Retina (tissue), 1 donor: ENCODE results near the gene KHSRP.
A peak's percentile ranks its signal among the peaks of the same experiment; 100 is the strongest.
"Not testable (repeated sequence)": the region's sequence is repeated elsewhere in the genome, so short reads cannot be mapped to it uniquely, and the experiment has no call there.

Experiments
- DNase-seq: peaks from one replicate; pipeline ENCODE4 v3.0.0-alpha.2; 2016

The KHSRP gene

DNA sequence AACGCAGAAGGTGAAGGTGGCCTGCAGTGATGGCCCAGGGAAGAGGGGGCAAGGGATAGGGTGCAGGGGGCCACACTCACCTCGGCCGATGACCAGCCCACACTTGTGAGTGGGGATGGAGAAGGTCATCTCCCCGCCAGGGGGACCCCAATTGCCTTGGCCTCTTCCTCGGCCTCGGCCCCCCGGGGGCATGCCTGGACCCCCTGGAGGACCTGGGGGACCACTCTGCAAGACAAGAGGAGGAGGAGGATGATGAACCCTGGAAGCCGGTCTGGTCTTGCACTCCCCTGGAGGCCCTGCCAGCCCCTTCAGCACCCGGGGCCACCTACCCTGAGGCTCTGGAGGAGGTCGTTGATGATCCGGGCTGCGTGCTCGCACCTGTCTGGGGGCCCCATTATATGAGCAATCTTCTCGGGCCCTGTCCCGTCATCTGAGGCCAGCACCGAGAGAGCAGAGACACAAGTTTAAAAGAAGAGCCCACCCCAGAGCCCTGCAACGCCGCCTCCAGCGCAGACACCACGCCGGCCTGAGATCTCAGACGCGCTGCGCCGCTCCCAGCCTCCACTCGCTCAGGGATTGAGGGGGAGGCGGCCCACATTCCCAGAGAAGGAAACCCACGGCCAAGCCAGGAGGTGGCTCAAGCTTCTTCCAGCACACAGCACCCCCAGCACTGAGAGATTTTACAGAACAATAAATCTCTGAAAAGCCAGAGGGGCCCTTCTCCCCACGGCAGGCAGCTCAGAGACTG lies 7.8 kb downstream of the KHSRP start:
- DNase-seq, result no peak

DNA sequence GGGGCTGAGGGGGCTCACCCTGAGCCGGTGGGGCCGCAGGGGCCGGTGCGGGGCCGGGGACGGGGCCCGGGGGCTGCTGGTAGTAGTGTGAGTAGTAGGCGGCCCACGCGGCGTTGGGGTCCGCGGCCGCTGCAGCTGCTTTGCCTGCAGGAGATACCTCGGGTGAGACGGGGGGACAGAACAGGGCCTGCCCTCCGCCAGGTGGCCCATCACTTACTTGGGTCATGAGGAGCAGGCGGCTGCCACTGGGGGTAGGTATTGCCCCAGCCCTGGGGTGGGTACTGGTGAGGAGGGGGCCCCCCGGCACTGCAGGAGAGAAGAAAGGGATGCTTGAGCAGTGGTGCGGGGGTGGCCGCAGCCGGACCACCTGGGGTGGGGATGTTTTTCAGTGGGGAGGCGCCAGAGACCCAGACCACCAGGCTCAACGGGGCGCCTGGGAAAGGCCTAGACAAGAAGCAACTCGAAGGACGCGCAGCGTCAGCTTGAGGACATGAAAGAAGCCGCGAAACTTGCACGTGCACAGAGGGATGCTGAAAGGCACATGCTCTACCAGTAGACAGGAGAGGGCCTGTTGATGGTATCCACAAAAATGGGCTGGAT lies 8.9 kb downstream of the KHSRP start:
- DNase-seq, result no peak

DNA sequence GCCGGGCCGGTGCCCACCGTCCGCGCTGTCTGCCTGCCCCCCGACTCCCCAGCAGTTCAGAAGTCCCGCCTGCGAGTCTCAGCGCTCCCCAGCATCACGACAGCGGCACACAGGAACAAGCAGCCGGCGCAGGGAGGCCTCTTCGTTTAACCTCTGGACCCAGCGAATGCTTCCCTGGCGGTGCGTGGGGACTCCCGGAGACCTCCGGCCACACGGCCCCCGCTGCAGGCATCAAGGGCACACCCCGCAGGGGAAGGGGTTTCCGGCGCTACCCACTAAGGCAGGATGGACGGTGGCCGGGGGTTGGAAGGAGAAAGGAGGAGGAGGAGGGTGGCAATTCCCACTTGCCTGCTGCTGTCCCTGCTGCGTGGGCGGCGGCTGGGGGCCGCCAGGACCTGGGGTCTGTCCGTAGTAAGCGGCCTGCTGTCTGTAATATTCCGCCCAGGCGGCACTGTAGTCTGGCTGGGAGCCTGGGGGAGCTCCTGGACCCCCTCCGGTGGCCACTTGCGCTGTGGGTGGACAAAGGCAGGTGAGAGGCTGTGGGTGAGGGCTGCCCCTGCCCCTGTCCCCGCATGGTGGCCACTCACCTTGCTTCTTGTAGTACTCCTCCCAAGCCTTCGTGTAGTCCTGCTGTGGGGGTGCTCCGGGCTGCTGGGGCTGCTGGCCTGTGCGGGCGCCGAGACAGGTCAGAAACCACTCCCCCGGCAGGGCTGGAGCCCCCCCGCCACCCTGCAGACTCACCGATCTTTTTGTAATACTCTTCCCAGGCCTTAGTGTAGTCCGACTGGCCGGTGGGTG lies 9.6 kb downstream of the KHSRP start:
- no peak for DNase-seq

DNA sequence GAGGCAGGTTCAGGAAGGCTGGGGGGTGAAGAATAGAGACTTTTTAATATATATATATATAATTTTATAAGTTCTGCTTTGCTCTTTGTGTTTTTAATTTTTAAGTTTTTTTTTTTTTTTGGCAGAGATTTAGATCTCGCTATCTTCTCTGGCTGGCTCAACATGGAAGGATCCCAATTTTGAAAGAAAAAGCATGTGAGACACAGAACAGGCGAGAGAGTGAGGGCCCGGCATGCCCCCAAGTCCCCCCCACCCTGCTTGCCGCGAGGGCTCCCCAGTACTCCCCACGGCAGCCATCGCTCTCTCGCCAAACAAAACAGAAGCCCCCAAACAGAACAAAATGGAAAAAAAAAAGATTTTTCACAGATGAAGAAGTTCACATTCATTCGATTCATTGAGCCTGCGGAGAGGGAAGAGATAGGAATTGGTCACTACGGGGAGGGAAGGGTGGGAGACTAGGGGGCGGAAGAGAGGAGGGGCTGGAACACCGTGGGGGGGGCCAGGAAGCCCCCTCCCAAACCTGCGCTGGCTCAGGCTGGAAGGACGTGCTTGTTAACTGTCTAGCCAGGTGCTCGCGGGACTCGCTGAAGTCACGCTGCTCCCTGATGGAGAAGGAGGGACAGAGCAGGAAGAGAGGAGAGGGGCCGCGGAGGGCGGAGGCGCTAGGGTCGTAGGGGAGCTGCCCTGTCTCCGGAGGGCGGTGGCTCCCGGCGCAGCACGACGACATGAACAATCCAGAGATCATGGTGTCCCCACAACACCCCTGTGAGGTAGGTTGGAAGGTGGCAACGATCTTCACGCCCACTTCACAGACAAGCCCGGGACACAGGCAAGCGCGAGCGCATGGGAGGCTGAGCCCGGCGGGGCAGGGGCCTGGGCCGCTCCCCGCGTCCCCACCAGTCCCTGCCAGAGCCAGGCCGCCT lies 10.6 kb downstream of the KHSRP start:
- no peak for DNase-seq

DNA sequence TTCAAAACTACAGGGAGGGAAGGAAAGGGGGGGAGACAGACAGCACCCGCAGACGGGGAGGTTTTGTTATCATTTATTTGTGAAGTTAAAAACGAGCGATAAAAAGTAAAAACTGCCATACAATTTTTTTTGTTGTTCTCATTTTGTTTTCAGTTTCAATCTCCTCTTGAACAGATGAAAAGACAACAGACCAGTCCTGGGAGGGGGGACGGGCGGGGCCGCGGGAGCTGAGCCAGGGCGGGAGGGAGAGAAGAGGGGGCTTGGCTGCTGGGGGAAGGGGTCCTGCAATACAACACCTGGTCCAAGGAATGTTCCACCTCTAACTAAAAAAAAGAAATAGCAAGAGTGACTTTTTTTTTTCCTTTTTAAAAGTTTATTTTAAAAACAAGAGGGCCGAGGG lies 11.3 kb downstream of the KHSRP start:
- no peak for DNase-seq

DNA sequence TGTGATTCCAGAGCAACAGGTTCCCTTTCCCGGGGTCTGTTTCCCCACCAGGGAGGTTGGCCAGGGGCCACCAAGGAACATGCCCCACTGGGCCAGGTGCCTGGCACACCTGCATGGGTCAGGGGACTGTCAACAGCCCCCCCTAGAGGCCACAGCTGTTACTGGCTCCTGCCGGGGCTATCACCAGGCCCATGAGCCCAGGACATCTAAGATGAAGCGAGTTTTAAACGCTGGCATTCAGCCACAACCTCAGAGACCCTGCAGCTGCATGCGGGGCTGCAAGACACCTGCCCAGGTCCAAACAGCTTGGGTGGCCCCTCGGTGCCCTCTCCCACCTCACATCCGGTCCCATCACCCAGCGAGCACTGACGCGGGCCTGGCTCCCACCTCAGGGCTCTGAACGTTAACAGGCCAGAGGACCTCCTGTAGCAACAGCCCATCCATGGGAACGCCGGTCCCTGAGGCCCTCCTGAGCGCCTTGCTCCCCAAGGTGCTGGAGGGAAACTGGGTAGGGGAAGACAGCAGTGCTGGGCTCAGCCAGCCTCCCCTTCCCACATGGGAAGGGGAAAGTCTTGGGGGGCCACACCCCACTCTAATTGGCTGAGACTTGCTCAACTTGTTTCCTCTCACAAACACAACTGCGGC lies 12.0 kb downstream of the KHSRP start:
- DNase-seq, result peak; percentile 52

DNA sequence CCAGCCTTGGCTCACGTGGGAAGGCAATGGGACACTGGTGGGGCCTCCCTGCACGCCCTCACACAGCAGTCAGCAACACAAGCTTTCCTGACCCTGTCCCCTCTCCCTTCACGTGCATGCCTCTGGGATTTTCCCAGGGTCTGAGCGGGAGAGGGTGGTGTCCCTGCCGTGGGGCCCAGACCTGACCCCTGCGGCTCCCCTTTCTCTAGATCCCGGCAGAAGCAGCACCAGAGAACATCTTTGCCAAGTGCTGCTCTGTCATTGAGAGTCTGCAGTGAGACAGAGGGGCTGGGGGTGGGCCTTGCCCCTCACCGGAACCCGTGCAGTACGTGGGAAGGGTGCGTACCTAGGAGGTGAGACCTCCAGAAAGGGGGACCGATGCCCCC lies 12.6 kb downstream of the KHSRP start:
- DNase-seq, result no peak

DNA sequence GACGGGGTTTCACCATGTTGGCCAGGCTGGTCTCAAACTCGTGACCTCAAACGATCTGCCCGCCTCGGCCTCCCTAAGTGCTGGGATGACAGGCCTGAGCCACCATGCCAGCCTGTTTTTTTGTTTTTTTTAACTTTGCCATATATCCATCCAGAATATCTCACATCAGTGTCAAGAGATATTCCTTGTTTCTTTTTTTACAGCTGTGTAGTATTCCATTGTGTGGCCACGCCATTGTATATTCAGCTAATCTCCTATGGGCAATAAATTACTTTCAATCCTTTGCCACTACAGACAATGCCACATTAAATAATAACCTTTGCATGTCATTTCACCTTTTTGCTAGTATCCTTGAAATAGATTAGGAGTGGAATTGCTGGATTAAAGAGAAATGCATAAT lies 15.3 kb downstream of the KHSRP start:
- no peak for DNase-seq

DNA sequence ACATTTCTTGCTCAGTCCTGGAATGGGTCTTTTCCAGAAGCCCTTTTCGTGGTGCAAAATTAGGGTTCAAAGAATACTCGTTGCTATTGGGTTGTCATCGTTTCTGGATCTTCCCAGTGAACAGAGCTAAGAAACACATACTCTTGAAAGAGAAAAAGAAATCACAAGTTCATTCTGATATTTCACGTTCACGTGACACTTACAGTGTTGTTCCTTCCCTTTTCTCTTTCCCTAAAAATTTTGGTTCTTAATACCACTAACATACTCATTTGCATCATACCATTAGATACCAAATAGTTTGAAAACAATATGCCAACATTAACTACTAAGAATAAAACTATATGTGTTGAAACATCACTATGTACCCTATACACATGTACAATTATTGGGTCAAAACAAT lies 18.2 kb downstream of the KHSRP start:
- no peak for DNase-seq

DNA sequence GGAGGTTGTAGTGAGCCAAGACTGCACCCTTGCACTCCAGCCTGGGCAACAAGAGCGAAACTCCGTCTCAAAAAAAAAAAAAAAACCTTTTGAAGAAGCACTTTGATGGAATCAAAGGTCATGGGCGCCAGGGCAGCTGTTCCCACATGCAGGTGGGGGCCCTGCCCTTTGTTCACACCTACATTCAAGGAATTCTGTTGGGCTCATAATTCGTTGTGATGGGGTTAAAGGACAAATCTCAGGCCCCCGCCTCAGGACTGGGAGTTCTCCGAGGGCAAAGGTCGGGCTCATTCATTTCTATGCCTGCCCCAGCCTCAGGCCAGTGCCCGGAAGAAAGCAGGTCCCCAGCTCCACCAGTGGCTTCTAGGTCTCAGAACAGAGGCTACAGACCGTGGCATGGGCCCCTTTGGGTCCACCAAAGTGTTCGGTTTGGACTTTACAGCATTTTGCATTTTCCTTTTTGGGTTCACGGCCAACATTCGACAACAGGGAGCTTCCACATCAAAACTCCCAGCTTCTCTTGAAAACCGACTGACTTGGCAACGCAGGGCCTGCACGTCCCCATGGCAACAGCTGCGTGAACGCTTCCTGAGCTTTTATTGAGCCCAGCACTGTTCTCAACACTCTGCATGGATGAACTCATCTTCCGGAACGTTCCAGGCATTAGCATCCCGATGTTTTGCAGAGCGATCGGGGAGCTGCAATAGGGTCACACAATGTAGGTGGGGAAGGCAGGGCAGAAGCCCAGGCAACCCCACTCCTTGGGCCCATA lies 21.6 kb downstream of the KHSRP start:
- DNase-seq, result peak; percentile 87

DNA sequence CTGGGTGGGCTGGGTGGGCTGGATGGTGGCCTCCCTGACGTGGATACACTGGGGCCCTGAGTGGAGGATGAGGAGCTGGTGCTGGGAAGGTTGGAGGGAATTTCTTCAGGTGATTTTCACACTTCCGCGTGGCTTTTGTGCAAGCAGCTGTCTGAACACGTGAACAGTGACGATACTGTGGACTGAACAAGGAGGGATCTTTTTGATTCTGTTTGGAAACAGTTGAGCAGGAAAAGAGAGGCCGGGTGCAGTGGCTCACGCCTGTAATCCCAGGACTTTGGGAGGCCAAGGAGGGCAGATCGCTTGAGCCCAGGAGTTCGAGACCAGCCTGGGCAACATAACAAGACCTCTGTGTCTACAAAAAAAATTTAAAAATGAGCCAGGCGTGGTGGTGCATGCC lies 22.6 kb downstream of the KHSRP start:
- no peak for DNase-seq

DNA sequence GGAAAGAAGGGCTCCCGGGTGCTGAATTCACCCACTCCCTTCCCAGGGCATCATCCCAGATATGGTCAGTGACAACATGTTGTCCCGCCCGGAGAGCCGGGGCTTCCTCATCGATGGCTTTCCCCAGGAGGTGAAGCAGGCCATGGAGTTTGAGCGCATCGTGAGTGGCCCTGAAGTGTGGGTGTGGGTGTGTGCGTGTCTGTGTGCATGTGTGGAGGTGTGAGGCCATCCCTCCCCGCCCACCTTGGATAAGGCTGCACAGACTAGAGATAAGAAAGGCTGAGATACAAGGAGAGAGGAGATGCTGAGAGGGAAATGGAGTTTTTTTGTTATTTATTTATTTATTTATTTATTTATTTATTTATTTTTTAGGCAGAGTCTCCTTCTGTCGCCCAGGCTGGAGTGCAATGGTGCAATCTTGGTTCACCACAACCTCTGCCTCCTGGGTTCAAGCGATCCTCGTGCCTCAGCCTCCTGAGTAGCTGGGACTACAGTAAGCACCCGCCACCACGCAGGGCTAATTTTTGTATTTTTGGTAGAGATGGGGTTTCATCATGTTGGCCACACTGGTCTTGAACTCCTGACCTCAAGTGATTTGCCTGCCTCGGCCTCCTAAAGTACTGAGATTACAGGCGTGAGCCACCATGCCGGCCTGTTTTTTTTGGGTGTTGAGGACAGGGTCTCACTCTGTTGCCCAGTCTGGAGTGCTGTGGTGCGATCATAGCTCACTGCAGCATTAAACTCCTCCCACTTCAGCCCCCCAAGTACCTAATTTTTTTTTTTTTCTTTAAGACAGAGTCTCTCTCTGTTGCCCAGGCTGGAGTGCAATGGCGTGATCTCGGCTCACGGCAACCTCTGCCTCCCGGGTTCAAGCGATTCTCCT lies 24.3 kb downstream of the KHSRP start:
- not testable (repeated sequence) for DNase-seq

DNA sequence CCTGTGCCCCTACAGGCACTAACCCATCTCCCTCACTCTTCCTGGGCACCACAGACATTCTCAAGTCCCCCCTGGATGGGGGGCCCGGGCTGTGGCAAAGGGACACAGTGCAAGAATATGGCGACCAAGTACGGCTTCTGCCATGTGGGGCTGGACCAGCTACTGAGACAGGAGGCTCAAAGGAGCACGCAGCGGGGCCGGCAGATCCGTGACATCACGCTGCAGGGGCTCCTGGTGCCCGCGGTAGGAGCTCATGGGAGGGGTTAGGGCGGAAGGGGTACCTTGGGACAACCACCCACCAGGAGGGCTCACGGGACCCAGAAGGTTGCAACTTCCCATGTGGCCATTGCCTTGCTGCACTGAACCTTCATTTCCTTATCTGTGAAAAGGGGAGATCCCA lies 28.3 kb downstream of the KHSRP start:
- DNase-seq, result no peak

DNA sequence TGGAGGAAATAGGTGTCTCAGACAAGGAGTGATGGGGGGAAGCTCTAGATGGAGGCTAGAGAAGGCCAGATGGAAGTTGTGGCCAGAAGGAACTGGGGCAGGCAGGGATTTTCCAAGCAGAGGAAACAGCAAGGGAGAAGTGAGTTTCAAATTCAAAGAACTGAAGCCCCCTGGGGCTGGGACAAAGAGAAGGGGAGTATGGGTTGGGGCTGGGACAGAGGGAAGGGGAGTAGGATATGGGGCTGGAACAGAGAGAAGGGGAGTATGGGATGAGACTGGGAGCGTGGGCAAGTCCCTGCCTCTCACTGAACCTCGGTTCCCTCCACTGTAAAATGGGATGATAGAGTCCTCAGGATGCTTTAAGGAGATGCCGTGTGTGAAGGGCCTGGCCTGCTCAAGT lies 29.8 kb downstream of the KHSRP start:
- no peak for DNase-seq

DNA sequence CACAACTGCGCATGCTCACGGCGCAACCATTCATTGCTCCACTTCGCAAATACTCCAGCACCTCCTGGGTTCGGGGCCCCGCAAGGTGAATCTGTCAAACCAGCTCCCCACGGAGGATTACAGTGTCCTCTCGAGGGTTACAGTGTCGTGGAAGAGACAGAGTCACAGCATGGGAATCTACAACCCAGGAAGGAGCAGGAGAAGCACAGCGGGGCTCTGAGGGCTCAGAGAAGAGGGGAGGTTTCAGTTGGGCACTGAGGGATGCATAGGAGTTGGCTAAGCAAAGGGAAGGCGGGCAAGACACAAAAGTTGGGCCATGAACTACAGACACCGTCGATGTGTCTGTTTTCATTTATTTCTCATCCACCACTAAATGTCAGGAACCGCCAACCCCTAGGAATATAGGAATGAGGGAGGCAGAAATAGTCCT lies 30.6 kb downstream of the KHSRP start:
- no peak for DNase-seq

DNA sequence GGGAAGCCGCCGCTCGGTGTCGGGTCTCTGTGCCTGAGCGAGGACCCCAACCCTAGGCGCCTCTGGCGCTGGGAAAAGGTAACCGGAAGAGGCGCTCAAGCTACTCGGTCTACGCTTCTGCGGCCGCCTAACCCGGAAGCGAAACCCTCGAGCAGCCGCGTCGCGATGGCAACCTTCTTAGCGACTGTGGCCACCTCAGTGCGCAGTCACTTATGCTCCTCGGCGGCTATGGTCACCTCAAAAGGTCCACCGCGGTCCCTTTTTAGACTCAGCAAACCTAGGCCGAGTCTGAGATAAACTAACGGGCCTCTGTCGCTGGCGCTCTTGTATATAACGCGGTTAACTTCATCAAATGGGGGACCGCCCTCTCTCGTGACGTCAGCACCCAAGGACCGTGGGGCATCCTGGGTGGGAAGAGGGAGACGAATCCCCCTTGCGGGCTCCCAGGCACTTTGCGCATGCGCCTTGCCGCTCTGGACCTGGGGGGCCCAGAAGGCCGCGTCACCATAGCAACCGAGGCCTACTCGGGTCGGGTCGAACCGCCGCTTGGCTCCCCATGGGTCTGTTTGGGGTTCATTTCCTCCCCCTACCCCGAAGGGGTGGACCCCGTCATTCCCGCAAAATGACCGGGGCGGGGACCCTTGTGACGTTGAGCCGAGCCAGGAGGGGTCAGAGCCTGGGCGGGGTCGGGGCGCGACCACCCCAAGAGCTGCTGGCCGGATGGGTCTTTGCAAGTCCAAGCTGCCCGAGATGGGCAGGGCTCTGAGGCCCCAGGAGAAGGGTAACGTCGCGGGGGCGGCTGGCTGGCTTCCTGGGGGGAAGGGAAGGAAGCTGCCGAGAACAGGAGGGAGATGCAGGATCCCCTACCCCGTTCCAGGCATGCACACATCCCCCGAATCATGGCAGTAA lies 31.3 kb downstream of the KHSRP start, which contains the start of gene GTF2F1:
TSS of gene GTF2F1 (minus strand) at position 91 of the 909 bp plus-strand sequence. CDS start 169 bp downstream, outside the sequence.
- DNase-seq, result peak; percentile 100

DNA sequence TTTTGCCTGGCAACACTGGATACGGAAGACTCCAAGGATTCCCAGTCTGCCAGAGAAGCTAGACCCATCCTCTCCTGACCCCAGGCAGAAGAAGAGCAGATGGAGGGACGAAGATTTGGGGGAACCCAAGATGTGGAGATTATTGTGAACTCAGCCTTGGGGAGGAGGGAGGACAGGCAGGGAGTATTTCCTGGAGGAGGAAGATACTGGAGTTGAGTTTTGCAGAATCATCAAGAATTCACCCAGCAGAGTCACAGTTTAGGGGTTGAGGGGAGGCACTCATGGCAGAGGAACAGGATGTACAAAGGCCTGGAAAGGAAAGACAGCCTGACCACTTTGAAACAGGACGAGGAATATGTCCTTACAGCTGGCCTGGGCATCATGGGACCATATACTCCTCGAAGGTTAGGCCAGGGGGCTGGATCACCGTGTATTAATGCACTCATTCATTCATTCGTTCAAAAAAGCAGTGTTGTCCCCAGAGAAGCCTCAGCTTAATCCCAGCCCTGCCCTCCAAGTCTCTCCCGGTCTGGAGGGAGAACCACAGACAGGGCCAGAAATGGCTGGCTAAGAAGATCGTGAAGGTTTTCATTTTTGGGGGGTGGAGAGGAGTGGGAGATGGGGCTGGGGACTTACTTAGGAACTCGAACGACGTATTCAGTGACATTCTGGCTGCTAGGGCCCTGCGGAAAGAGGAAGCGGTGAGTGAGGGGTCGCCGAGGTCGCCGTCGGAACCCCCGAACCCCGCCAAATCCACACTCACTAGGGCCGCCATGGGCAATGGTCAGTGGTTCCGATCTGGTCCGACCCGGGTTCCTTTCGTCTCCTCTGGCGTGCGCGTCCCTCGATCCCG lies 32.2 kb downstream of the KHSRP start:
- no peak for DNase-seq

DNA sequence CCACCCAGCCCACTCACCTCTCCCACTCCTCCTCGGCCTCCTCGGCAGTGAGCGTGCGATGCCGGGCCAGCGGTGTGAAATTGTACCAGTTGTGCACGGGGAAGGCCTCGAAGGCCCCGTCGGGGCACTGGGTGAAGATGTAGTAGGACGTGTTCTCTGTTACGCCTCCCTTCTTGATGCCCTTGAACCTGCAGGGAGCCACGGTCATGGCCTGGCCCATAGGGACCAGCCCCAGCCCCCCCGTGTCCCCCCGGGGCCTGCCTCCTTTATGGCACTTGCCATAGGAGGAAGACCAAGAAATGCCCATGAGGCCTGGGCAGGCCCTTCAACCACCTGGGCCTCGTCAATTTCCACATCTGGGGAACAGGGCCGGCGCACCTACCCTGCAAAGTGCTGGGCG lies 37.2 kb downstream of the KHSRP start:
- DNase-seq, result no peak
